HepG2 (cell line): ENCODE results near the gene DDTL. TPM values are rescaled to one million over a fixed set of nuclear protein-coding genes. Genes with fewer than 3 reads are reported as not detected.

Experiments used
- AGO2 ChIP-seq: fragments of 200-400 bp; formaldehyde crosslinking; optimal IDR thresholded peaks from 2 replicates; pipeline ENCODE3; 2017; ENCODE audit warnings: mild to moderate bottlenecking, low read depth, low read length, moderate library complexity
- CBX2 ChIP-seq, 2 experiments: fragments of 200-600 bp in 1 of 2; sonication (generic); formaldehyde crosslinking in 1 of 2; IDR thresholded peaks; 2 replicates each; pipeline versions ENCODE4 v1.7.0 to v1.8.1; 2018 to 2022; ENCODE audit warnings: low read depth in 2 of 2, low read length in 1 of 2, mild to moderate bottlenecking in 1 of 2, missing genetic modification reagents in 1 of 2
- GATA4 ChIP-seq: sonication (generic); IDR thresholded peaks from 2 replicates; pipeline ENCODE4 v1.6.1; 2016; ENCODE audit warnings: antibody characterized with exemption, low read depth, borderline replicate concordance
- RBFOX2 ChIP-seq: fragments of 200-400 bp; formaldehyde crosslinking; IDR thresholded peaks from 2 replicates; pipeline ENCODE4 v1.6.1; 2017; ENCODE audit warnings: low read depth, mild to moderate bottlenecking, low read length
- REXO4 ChIP-seq: sonication (generic); formaldehyde crosslinking; IDR thresholded peaks from 2 replicates; pipeline ENCODE4 v1.8.0; 2022; ENCODE audit warnings: missing genetic modification reagents, mild to moderate bottlenecking, borderline replicate concordance
- RXRB ChIP-seq: IDR thresholded peaks from 2 replicates; pipeline ENCODE4 v1.6.1; 2016; ENCODE audit warnings: borderline replicate concordance, missing genetic modification reagents, missing compliant biosample characterization
- SALL1 ChIP-seq: sonication (generic); formaldehyde crosslinking; IDR thresholded peaks from 2 replicates; pipeline ENCODE4 v1.8.0; 2022; ENCODE audit warnings: mild to moderate bottlenecking, missing genetic modification reagents
- STAG1 ChIP-seq: sonication (generic); formaldehyde crosslinking; IDR thresholded peaks from 2 replicates; pipeline ENCODE4 v1.4.0; 2020; ENCODE audit warnings: missing genetic modification reagents
- TAF1 ChIP-seq: sonication (generic); formaldehyde crosslinking; IDR thresholded peaks from 2 replicates; pipeline ENCODE4 v1.4.0; 2020; ENCODE audit warnings: missing genetic modification reagents
- ZKSCAN5 ChIP-seq: sonication (generic); formaldehyde crosslinking; IDR thresholded peaks from 2 replicates; pipeline ENCODE4 v1.5.1; 2020; ENCODE audit warnings: mild to moderate bottlenecking, missing genetic modification reagents
- ZNF431 ChIP-seq: sonication (generic); formaldehyde crosslinking; IDR thresholded peaks from 2 replicates; pipeline ENCODE4 v1.9.0; 2022; ENCODE audit warnings: missing genetic modification reagents, low read depth, mild to moderate bottlenecking, borderline replicate concordance
- polyA plus RNA-seq, 8 experiments: library from polyadenylated mRNA; depleted of rRNA in 3 of 8; stranded (reverse) in 7 of 8; unstranded in 1 of 8; fragments of >200 nt; fragmentation: Illumina TruSeq in 4 of 8; extraction: Trizol in 4 of 8; gene quantifications; 2 replicates each; pipeline versions ENCODE4 v1.2.1 to v1.2.3, GENCODE V29; 2011 to 2016; ENCODE audit warnings: low read depth in 4 of 8, missing spikeins in 1 of 8, mixed read lengths in 1 of 8; ENCODE audit not compliant: insufficient read depth in 1 of 8
- total RNA-seq, 5 experiments: library from RNA; depleted of rRNA; stranded (reverse); fragments of >200 nt; fragmentation: Illumina TruSeq; extraction: Trizol; gene quantifications; 2 replicates each; pipeline ENCODE4 v1.2.3, GENCODE V29; 2016; ENCODE audit warnings: low read depth in 1 of 5
- TF ChIP-seq, protein P1 (sequence below): sonication (generic); formaldehyde crosslinking; IDR thresholded peaks from 2 replicates; pipeline ENCODE4 v1.8.1; 2023; ENCODE audit warnings: mild to moderate bottlenecking, moderate library complexity, missing genetic modification reagents
- TF ChIP-seq, protein P2 (sequence below): sonication (generic); formaldehyde crosslinking; IDR thresholded peaks from 2 replicates; pipeline ENCODE4 v1.5.0; 2020; ENCODE audit warnings: missing genetic modification reagents
- TF ChIP-seq, protein P3 (sequence below): sonication (generic); formaldehyde crosslinking; IDR thresholded peaks from 2 replicates; pipeline ENCODE4 v1.5.1; 2020; ENCODE audit warnings: mild to moderate bottlenecking, missing genetic modification reagents, moderate library complexity
- TF ChIP-seq, protein P4 (sequence below): sonication (generic); formaldehyde crosslinking; IDR thresholded peaks from 2 replicates; pipeline ENCODE4 v1.5.1; 2020; ENCODE audit warnings: mild to moderate bottlenecking, missing genetic modification reagents, moderate library complexity
- TF ChIP-seq, protein P5 (sequence below): sonication (generic); formaldehyde crosslinking; IDR thresholded peaks from 2 replicates; pipeline ENCODE4 v1.8.0; 2022; ENCODE audit warnings: mild to moderate bottlenecking, missing genetic modification reagents, moderate library complexity
- TF ChIP-seq, protein P6 (sequence below): IDR thresholded peaks from 2 replicates; pipeline ENCODE4 v1.6.1; 2016; ENCODE audit warnings: missing compliant biosample characterization, missing genetic modification reagents, borderline replicate concordance

Gene DDTL
- total and polyA plus RNA-seq, 2 of the 13 experiments (the other 11 are each of a cell fraction or from before 2014, with no cell fraction given): 0.31 TPM; not detected in 1

DNA sequence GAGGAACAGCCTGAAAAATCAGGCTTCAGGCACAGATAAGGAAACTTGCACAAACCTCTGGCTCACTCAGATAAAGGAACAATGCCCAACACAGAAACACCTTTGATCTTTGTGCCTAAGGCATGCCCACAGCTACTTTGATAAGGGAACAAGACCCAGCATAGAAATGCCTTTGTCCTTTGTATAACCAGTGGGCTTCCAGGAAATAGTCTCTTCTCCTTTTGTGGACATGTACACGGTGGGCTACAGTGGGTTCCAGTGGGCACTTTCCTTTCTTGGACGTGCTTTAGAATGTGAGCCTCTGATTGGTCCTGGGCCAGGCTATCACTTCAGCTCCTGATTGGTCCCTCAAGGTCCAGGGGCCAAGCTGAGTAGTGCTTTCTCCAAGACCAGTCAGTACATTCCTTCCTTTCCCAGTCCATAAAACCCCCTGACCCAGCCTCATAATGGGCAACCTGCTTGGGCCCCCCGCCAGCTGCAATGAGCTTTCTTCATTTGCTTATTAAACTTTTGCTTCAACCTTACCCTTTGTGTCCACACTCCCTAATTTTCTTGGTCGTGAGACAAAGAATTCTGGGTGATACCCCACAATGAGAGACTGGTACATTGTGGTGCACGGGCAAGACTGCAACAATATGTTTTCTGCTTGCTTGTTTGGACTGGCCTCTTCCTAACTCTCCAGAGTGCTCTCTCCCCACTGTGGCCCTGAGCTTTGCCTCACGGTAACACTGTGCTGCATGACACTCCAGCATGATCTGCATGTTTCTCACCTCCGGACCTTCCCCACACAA lies 42.7 kb downstream of the DDTL start (continued):
- TF ChIP-seq, protein P1, sequence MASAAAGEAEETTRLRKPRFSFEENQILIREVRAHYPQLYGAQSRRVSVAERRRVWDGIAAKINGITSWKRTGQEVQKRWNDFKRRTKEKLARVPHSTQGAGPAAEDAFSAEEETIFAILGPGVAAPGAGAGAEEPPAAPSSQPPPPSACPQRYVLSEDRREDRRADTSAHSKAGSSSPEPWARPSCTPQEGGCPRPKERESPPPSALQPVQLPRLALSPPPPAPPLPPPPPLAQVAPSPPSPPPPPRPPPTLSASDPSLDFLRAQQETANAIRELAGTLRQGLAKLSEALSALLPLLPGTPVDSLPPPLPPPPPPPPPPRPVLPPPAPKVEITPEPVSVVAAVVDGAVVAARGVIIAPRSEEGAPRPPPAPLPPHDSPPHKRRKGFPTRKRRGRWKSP (CRISPR knock-in tag): no peak; the same call in 1 of the 2 replicates
- TF ChIP-seq, protein P2, sequence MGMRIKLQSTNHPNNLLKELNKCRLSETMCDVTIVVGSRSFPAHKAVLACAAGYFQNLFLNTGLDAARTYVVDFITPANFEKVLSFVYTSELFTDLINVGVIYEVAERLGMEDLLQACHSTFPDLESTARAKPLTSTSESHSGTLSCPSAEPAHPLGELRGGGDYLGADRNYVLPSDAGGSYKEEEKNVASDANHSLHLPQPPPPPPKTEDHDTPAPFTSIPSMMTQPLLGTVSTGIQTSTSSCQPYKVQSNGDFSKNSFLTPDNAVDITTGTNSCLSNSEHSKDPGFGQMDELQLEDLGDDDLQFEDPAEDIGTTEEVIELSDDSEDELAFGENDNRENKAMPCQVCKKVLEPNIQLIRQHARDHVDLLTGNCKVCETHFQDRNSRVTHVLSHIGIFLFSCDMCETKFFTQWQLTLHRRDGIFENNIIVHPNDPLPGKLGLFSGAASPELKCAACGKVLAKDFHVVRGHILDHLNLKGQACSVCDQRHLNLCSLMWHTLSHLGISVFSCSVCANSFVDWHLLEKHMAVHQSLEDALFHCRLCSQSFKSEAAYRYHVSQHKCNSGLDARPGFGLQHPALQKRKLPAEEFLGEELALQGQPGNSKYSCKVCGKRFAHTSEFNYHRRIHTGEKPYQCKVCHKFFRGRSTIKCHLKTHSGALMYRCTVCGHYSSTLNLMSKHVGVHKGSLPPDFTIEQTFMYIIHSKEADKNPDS (CRISPR knock-in tag): no peak
- TF ChIP-seq ZNF431 (CRISPR knock-in tag): no peak
- TF ChIP-seq, protein P3, sequence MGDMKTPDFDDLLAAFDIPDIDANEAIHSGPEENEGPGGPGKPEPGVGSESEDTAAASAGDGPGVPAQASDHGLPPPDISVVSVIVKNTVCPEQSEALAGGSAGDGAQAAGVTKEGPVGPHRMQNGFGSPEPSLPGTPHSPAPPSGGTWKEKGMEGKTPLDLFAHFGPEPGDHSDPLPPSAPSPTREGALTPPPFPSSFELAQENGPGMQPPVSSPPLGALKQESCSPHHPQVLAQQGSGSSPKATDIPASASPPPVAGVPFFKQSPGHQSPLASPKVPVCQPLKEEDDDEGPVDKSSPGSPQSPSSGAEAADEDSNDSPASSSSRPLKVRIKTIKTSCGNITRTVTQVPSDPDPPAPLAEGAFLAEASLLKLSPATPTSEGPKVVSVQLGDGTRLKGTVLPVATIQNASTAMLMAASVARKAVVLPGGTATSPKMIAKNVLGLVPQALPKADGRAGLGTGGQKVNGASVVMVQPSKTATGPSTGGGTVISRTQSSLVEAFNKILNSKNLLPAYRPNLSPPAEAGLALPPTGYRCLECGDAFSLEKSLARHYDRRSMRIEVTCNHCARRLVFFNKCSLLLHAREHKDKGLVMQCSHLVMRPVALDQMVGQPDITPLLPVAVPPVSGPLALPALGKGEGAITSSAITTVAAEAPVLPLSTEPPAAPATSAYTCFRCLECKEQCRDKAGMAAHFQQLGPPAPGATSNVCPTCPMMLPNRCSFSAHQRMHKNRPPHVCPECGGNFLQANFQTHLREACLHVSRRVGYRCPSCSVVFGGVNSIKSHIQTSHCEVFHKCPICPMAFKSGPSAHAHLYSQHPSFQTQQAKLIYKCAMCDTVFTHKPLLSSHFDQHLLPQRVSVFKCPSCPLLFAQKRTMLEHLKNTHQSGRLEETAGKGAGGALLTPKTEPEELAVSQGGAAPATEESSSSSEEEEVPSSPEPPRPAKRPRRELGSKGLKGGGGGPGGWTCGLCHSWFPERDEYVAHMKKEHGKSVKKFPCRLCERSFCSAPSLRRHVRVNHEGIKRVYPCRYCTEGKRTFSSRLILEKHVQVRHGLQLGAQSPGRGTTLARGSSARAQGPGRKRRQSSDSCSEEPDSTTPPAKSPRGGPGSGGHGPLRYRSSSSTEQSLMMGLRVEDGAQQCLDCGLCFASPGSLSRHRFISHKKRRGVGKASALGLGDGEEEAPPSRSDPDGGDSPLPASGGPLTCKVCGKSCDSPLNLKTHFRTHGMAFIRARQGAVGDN (CRISPR knock-in tag): peak; percentile 28; the same call in 1 of the 2 replicates
- no peak for TF ChIP-seq CBX2 (IDR thresholded peaks at IDR 0.05; ENCODE audit: low read depth, low read length)
- no peak for TF ChIP-seq CBX2 (CRISPR knock-in tag; IDR thresholded peaks at IDR 0.05; ENCODE audit: low read depth)
- TF ChIP-seq, protein P4, sequence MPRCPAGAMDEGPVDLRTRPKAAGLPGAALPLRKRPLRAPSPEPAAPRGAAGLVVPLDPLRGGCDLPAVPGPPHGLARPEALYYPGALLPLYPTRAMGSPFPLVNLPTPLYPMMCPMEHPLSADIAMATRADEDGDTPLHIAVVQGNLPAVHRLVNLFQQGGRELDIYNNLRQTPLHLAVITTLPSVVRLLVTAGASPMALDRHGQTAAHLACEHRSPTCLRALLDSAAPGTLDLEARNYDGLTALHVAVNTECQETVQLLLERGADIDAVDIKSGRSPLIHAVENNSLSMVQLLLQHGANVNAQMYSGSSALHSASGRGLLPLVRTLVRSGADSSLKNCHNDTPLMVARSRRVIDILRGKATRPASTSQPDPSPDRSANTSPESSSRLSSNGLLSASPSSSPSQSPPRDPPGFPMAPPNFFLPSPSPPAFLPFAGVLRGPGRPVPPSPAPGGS: no peak
- TF ChIP-seq, protein P5, sequence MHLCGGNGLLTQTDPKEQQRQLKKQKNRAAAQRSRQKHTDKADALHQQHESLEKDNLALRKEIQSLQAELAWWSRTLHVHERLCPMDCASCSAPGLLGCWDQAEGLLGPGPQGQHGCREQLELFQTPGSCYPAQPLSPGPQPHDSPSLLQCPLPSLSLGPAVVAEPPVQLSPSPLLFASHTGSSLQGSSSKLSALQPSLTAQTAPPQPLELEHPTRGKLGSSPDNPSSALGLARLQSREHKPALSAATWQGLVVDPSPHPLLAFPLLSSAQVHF (CRISPR knock-in tag): no peak
- no peak for TF ChIP-seq STAG1 (CRISPR knock-in tag)
- TF ChIP-seq AGO2: peak; percentile 17
- TF ChIP-seq GATA4: peak; percentile 89; the same call in 1 of the 2 replicates
- TF ChIP-seq TAF1 (CRISPR knock-in tag): peak; percentile 52; the same call in 1 of the 2 replicates
- TF ChIP-seq RBFOX2: peak; percentile 79
- peak; percentile 87; the same call in 1 of the 2 replicates for TF ChIP-seq ZKSCAN5
- TF ChIP-seq, protein P6, sequence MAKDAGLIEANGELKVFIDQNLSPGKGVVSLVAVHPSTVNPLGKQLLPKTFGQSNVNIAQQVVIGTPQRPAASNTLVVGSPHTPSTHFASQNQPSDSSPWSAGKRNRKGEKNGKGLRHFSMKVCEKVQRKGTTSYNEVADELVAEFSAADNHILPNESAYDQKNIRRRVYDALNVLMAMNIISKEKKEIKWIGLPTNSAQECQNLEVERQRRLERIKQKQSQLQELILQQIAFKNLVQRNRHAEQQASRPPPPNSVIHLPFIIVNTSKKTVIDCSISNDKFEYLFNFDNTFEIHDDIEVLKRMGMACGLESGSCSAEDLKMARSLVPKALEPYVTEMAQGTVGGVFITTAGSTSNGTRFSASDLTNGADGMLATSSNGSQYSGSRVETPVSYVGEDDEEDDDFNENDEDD: 0 out of 2 replicates have a peak, but pooled peaks have one; percentile 42
- TF ChIP-seq REXO4 (CRISPR knock-in tag): no peak
- TF ChIP-seq RXRB (CRISPR knock-in tag): 0 out of 2 replicates have a peak, but pooled peaks have one; percentile 11
- TF ChIP-seq SALL1 (CRISPR knock-in tag): peak; percentile 61
